ENCODE data around the gene NSUN4. TPM values are rescaled to one million over a fixed set of nuclear protein-coding genes. Genes with fewer than 3 reads are reported as not detected.
A peak's percentile ranks its signal among the peaks of the same experiment; 100 is the strongest.
"Not testable (repeated sequence)": the region's sequence is repeated elsewhere in the genome, so short reads cannot be mapped to it uniquely, and the experiment has no call there.

NSUN4 gene
- total and polyA plus RNA-seq, 8 donors = 1.2 to 56.7 (median 11.4) TPM

GRCh38 chr1:46345281-46345680 lies 4.7 kb downstream of the NSUN4 start:
- H3K27me3 ChIP-seq = no peaks in the 10 kb centered on the region
- TF ChIP-seq POLR2AphosphoS5 (IDR thresholded peaks at IDR 0.05) (no peak), POLR2A (IDR thresholded peaks at IDR 0.05) (no peak), EP300 (IDR thresholded peaks at IDR 0.05) (no peak), CTCF (IDR thresholded peaks at IDR 0.05) (no peak)
- peaks cover 19 to 33% (median 20%) of the 10 kb centered on the region in 4 donors for H3K4me1 ChIP-seq
- H3K4me3 ChIP-seq = no peak overlapping the region
- peak overlapping the region in 1 of 5 donors; percentile 99 for H3K27ac ChIP-seq
- intact Hi-C loops (cut with DNase I; ENCODE audit: low total_unique reads) = no loop called here
- H3K36me3 ChIP-seq = peaks cover 35 to 74% (median 68%) of the 10 kb centered on the region in 4 donors
- DNase-seq = no peak
- no peaks in the 10 kb centered on the region for H3K9me3 ChIP-seq

- 82 to 95% (median 87%) methylated on average over 2 of the region's 2 CpGs for WGBS, 5 donors
- intact Hi-C loops (cut with DNase I; ENCODE audit: low total_unique reads) = no loop called here
- TF ChIP-seq POLR2A (IDR thresholded peaks at IDR 0.05) (no peak), POLR2AphosphoS5 (IDR thresholded peaks at IDR 0.05) (no peak)
- DNase-seq = no peak
- Histone ChIP-seq H3K27ac (no peak overlapping the region), H3K4me3 (no peak overlapping the region), H3K4me1 (peaks cover 6 to 11% (median 9%) of the 10 kb centered on the region in 4 donors), H3K36me3 (peaks cover 63 to 94% (median 88%) of the 10 kb centered on the region in 4 donors), H3K9me3 (no peaks in the 10 kb centered on the region), H3K27me3 (no peaks in the 10 kb centered on the region)
Measured at GRCh38 chr1:46352363-46352762, 11.8 kb downstream of the NSUN4 start.

GRCh38 chr1:46355920-46356319 lies 15.3 kb downstream of the NSUN4 start:
- intact Hi-C loops (cut with DNase I; ENCODE audit: low total_unique reads); DNase-seq: not testable (repeated sequence)
- peaks cover 48 to 97% (median 93%) of the 10 kb centered on the region in 4 donors for H3K36me3 ChIP-seq

GRCh38 chr1:46362158-46362557 lies 21.6 kb downstream of the NSUN4 start:
- WGBS, 5 donors = 91 to 97% (median 93%) methylated on average over 3 of the region's 3 CpGs
- Histone ChIP-seq H3K27me3 (no peaks in the 10 kb centered on the region), H3K9me3 (no peaks in the 10 kb centered on the region), H3K27ac (no peak overlapping the region), H3K4me3 (no peak overlapping the region), H3K36me3 (peaks cover 46 to 93% (median 90%) of the 10 kb centered on the region in 4 donors), H3K4me1 (no peaks in the 10 kb centered on the region)
- intact Hi-C loops (cut with DNase I; ENCODE audit: low total_unique reads) = no loop called here
- TF ChIP-seq CTCF (IDR thresholded peaks at IDR 0.05) (no peak), POLR2A (IDR thresholded peaks at IDR 0.05) (no peak), POLR2AphosphoS5 (IDR thresholded peaks at IDR 0.05) (no peak), EP300 (IDR thresholded peaks at IDR 0.05) (no peak)
- no peak for DNase-seq

More at GRCh38 chr1:46355920-46356319, 15.3 kb downstream of the NSUN4 start:
- not testable (repeated sequence) for H3K9me3 ChIP-seq, H3K27me3 ChIP-seq, H3K4me1 ChIP-seq, H3K4me3 ChIP-seq, H3K27ac ChIP-seq
- 82 to 96% (median 90%) methylated on average over 5 of the region's 5 CpGs for WGBS, 5 donors

GRCh38 chr1:46363121-46363520 lies 22.5 kb downstream of the NSUN4 start:
- Histone ChIP-seq H3K4me3 (no peak overlapping the region), H3K27me3 (no peaks in the 10 kb centered on the region), H3K4me1 (no peaks in the 10 kb centered on the region), H3K27ac (no peak overlapping the region), H3K9me3 (no peaks in the 10 kb centered on the region), H3K36me3 (peaks cover 39 to 92% (median 89%) of the 10 kb centered on the region in 4 donors)
- no peak for TF ChIP-seq CTCF (IDR thresholded peaks at IDR 0.05)
- no peak for TF ChIP-seq POLR2AphosphoS5 (IDR thresholded peaks at IDR 0.05)
- no peak for TF ChIP-seq EP300 (IDR thresholded peaks at IDR 0.05)
- no peak for TF ChIP-seq POLR2A (IDR thresholded peaks at IDR 0.05)
- intact Hi-C loops (cut with DNase I; ENCODE audit: low total_unique reads) = no loop called here
- 95 to 98% (median 97%) methylated on average over 5 of the region's 5 CpGs for WGBS, 5 donors
- no peak for DNase-seq
